ENCODE results near the gene NFKBIB.
"Not testable (repeated sequence)": the region's sequence is repeated elsewhere in the genome, so short reads cannot be mapped to it uniquely, and the experiment has no call there.

The NFKBIB gene

DNA sequence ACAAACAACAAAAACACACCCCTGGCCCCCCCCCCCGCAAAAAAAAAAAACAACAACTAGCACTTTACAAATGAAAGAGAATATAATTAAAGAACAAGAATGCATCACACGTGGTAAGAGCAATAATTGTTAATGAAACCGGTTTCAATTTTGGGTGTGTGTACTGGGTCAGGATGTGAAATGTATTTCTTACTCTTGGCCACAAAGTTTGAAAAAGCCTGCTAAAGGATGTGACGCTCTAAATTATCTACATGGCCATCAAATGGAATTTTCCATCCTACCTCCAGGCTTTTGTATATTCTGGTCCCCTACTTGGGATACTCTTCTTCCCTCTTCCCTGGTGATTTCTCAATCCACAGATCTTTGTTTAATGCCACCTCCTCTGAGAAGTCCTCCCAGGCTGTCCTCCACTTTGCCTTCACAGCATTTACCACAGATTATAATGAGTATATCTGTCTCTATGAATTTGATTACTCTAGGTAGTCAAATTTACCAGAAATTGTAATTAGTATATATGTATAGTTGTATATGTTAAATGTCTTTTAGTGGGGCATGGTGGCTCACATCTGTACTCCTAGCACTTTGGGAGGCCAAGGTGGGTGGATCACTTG, 28.7 kb downstream of the NFKBIB start:
- DNase-seq (ENCODE audit: low read depth, low spot score): no peak

DNA sequence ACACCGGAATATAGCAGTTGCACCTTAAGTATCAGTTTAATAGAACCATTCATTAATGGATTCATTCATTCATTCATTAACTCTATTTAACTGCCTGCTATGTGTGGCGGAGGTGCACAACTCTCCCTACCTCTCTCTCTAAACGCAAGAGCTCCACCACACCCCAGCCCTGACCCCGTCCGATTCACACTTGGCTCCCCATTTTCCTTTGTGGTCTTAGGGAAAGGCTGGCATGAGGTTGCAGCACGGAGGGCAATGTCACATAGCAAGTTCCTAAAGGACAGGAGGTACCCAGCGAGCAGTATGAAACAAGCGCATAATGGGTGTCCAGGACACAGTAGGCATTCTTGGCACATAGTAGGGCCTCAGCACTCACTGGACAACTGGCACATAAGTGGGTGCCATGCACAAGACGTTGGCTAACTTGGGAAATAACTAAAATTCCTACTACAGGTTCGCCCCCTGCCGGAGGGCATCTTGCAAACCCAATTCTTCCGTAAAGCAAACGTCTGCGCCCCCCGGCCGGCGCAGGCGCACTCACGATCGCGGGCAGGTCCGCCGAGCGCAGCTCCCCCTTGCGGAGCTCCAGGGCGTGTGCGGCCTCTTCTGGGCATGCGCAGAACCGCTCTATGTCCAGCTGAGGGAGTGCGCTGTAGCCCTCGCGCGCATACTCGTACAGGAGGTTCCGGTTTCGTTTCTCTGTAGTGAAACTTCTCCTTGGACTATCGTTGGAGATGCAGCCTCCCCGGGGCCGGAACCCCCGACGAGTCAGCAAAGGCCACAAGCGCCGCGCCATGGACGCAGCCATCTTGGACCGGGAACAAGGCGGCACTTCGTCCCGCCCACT, 30.4 kb downstream of the NFKBIB start, which contains the start of gene SARS2:
Gene SARS2, minus strand, starts transcription at position 835 of the 847 bp plus-strand sequence. Its CDS starts 27 bp downstream, at position 808.
- DNase-seq (ENCODE audit: low read depth, low spot score): peak; percentile 90

DNA sequence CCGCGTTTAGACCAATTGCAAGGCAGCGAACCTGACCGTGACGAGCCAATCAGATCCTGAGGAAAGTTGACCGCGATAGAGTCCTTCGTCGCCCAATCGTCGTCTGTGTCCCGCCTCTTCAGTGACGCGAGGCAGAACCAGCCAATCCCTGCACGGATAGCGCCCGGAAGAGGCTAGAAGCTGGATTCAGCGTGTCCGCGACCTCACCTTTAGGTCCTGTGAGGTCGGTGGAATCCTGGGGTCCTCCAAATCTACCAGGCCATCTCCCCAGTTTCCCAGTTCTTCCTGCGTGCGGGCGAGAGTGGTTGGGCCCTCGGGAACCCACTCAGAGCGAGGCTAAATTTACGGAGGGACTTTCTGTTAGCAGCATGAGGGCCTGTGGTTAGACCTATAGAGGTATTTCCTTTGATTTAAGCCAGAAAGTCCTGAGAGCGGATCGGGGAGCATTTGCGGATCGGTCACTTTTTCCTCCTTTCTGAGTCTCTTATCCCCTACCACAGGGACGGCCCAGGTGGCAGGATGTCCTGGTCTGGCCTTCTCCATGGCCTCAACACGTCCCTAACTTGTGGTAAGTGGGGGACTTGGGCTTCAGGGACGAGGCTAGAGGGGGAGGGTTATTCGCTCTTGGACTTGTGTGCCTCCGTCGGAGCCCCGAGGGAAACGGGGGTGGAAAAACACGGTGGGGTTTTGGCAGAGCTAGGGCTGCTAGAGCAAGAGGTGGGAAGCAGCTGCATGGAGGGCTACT, 31.2 kb downstream of the NFKBIB start, which contains the start of gene MRPS12:
Gene MRPS12, plus strand, starts transcription at position 169 of the 745 bp plus-strand sequence. Its CDS starts 351 bp downstream, at position 520.
- DNase-seq (ENCODE audit: low read depth, low spot score): peak; percentile 99

DNA sequence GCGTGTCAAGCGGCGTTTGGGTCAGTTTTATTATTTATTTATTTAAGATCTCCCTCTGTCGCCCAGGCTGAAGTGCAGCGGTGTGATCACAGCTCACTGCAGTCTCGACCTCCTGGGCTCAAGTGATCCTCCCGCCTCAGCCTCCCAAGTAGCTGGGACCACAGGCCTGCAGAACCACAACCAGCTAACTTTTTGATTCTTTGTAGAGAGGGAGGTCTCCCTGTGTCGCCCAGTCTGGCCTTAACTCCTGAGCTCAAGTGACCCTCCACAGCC, 31.7 kb downstream of the NFKBIB start:
- no peak for DNase-seq (ENCODE audit: low read depth, low spot score)

DNA sequence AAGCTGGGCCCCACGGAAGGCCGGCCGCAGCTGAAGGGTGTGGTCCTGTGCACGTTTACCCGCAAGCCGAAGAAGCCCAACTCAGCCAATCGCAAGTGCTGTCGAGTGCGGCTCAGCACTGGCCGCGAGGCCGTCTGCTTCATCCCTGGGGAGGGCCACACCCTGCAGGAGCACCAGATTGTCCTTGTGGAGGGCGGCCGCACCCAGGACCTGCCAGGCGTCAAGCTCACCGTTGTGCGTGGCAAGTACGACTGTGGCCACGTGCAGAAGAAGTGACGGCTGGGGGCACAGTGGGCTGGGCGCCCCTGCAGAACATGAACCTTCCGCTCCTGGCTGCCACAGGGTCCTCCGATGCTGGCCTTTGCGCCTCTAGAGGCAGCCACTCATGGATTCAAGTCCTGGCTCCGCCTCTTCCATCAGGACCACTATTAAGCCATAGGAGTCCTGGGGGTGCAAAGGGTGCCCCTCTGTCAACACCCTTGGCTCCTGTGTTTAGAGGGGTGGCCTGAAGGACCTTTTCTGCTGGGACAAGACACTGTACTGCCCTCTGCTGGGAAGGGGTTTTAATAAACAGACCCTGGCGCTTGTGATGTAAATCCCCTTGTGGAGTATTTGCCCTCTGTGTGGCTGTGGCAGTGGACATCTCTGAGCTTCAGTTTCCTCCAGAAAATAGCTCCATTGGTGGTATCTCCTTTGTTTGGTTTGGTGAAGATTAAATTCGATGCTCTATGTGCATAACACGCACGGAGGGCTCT, 32.8 kb downstream of the NFKBIB start:
- no peak for DNase-seq (ENCODE audit: low read depth, low spot score)

DNA sequence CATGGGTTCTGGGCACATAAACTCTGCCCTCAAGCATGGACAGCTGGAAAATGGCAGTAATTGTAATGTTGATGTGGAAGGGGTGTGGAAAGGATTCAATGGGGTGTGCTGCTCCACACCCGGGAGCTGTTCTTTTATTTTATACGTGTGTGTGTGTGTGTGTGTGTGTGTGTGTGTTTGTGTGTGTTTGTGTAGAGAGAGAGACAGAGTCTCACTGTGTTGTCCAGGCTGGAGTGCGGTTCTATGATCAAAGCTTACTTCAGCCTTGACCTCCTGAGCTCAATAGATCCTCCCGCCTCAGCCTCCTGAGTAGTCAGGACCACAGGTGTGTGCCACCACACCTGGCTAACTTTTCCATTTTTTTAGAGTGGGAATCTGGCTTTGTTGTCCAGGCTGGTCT, 33.8 kb downstream of the NFKBIB start:
- DNase-seq (ENCODE audit: low read depth, low spot score): no peak

DNA sequence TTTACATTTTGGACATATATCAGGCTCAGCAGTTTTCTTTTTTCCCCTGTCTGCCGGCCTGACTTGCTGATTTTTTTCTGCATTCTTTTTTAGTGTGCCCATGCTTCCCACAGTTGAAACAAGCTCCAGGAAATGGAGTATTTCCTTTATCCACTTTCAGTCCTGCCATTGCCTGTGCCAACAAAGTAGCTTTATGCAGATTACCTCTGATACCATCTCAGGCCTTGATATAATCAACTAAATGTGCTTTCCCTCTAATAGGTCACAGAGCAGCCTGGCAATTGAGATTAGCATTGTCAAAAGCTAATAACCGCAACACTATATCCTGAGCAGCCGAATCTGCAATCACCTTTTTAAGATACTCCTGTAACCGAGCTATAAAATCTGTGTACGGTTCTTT, 40.2 kb downstream of the NFKBIB start:
- no peak for DNase-seq (ENCODE audit: low read depth, low spot score)

DNA sequence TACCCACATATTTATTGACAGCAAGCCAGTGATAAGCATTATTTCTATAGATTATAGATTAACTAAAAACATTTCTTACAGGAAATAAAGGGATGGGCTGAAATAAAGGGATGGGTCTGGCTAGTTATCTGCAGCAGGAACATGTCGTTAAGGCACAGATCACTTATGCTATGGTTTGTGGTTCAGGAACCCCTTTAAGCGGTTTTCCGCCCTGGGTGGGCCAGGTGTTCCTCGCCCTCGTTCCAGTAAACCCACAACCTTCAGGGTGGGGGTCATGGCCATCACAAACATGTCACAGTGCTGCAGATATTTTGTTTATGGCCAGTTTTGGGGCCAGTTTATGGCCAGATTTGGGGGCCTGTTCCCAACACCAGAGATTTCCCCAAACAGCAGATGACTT, 41.7 kb downstream of the NFKBIB start:
- not testable (repeated sequence) for DNase-seq (ENCODE audit: low read depth, low spot score)

DNA sequence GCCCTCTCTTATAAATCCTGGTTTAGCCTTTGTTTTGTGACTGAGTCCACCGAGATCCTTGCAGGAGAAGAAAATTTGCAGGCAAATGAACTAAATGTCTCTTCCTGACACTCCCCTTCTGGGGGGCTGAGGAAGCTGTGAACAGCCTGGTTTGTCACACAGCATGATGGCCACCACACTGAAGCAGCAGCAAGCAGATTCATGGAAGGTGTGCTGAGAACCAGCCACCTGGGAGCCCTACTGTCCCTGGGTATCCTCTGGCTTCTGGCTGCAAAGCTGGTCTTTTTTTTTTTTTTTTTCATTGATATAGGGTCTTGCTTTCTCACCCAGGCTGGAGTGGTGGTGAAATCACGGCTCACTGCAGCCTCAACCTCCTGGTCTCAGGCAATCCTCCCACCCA, 42.2 kb downstream of the NFKBIB start:
- DNase-seq (ENCODE audit: low read depth, low spot score): no peak

DNA sequence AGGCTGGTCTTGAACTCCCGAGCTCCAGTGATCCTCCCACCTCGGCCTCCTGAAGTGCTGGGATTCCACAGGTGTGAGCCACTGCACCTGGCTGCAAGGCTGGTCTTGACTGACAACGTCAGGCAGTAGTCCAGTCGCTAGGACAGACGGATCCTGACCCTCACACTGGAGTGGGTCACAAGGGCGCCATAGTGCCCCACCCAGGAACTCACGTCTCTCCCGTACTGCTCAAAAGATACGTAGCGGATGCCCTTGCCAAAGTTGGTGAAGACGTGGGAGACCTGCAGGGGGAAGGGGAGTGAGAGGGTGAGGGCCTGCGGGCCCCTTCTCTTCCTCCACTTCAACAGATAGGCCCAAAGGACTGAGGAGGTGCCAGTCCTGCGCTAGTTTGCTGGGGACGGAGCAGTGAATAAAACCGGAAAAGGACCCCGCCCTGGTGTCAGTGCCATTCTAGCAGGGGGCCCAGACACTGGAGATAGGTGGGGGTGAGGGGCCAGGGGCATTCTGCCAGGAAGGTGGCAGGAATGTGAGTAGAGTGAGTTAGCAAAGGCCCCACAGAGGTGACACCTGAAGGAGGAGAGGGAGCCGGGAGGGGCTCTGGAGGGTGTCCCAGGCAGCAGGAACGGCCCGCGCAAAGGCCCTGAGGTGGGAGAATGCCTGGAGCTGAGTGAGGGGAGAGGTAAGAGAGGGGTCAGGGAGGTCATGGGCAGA, 42.9 kb downstream of the NFKBIB start:
- DNase-seq (ENCODE audit: low read depth, low spot score): no peak

DNA sequence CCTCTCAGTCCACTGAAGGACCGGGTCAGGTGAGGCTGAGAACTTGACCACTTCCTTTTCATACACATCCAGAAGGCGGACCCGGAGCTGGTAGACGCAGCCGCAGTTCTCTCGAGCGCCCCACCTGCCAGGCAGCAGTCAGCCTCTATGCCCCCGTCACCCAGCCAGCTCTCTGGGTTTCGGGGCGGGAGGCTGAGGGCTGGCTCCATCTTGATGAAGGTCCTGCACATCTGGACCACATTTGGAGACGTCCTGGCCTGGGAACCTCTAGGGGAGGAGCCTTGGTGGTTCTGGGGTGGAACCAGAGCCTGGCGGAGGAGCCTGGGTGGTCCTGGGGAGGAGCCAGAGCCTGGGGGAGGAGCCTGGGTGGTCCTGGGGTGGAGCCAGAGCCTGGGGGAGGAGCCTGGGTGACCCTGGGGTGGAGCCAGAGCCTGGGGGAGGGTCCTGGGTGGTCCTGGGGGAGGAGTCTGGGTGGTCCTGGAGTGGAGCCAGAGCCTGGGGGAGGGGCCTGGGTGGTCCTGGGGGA, 45.3 kb downstream of the NFKBIB start:
- no peak for DNase-seq (ENCODE audit: low read depth, low spot score)

DNA sequence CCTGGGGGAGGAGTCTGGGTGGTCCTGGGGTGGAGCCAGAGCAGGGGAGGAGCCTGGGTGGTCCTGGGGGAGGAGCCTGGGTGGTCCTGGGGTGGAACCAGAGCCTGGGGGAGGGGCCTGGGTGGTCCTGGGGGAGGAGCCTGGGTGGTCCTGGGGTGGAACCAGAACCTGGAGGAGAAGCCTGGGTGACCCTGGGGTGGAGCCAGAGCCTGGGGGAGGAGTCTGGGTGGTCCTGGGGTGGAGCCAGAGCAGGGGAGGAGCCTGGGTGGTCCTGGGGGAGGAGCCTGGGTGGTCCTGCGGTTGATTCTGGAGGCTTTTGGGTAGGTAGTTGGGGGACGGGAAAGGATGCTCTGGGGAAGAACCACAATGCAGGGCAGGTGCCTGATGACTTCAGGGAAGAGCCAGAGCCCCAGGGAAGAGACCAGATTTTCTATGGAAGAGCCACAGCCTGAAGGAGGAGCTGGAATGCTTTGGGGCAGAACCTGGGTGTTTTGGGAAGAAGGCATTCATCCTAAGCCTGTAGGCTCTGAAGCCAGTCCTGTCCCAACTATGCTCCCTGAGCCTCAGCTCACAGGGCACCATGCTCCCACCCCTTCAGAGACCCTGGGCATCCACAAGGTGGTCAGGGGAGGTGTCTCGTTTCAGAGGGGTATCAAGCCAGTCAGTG, 45.9 kb downstream of the NFKBIB start:
- no peak for DNase-seq (ENCODE audit: low read depth, low spot score)

DNA sequence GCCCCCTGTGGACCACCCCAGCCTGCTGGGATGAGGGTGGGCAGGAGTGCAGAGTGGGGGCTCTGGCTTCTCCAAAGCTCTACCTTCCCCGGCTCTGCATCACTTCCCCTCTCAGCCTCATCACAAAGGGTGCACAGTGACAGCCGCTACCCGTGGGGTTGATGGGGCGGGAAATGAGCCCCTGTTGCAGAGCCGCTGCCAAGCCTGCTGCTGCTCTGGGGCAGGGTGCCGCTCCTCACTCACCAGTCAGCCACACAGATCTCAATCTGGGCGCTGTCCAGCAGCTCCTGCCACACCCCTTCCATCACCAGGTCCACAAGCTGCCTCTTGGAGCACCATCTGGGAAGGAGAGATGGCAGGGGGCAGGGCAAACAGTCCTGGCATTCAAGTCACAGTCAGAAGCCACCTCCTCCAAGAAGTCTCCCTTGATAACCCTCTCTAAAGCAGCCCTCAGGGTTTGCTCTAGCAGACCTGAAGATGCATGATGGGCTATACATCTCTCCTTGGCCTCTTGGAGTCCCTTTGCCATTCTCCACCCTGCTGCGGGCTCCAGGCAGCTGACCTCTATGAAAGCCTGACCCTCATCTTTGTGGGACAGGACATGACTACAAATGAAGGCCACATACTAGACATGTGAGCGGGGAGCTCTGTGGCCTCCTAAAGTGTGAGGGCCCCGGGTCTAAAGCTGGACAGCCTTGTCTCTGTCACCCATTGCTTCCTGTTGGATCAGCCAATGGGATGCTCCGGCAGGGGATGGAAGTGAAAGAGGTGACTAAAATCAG, 46.7 kb downstream of the NFKBIB start:
- DNase-seq (ENCODE audit: low read depth, low spot score): no peak

DNA sequence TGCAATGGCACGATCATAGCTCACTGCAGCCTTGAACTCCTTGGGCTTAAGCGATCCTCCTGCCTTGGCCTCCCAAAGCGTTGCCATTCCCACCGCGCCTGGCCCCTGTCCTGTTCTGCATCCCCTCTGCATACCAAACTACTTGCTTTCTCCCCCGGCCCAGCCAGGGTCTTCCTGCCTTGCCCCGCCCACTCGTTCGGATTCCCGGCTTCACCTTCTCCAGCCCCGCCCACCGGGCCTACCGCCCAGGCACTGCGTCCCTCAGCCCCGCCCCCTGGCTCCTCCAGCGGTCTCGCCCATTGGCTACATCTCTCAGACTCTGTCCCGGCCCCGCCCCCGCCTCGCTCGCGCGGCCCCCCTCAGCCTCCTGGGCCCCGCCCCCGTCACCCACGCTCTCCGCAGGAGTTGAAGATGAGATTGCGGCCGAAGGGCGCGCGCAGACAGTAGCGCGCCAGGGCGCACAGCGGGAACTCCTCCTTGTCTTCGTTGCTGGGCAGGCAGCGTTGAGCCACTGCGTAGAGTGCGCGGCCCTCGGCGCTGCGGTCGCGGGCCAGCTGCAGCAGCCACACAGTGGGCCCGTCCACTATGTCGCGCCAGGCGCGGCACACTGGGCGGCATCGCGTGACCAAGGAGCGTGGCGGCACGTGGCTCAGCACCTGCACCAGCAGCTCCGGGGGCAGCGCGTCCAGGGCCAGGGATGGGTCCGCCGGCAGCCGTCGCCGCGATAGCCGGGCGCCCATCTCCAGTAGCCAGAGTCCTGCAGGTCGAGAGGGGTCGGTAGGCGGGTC, 50.0 kb downstream of the NFKBIB start:
- peak; percentile 37 for DNase-seq (ENCODE audit: low read depth, low spot score)

DNA sequence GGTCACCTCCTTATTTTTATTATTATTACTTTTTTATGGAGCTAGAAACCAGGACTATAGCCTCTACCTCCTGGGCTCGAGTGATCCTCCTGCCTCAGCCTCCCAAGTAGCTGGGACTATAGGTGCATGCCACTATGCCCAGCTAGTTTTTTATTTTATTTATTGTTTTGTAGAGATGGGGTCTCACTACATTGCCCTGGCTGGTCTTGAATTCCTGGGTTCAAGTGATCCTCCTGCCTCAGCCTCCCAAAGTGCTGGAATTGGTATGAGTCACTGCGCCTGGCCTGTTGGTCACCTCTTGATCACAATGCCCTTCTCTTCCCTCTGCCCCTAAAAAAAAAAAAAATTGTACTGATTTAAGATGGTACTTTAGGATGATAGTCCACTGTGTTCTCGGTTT, 51.4 kb downstream of the NFKBIB start:
- no peak for DNase-seq (ENCODE audit: low read depth, low spot score)

DNA sequence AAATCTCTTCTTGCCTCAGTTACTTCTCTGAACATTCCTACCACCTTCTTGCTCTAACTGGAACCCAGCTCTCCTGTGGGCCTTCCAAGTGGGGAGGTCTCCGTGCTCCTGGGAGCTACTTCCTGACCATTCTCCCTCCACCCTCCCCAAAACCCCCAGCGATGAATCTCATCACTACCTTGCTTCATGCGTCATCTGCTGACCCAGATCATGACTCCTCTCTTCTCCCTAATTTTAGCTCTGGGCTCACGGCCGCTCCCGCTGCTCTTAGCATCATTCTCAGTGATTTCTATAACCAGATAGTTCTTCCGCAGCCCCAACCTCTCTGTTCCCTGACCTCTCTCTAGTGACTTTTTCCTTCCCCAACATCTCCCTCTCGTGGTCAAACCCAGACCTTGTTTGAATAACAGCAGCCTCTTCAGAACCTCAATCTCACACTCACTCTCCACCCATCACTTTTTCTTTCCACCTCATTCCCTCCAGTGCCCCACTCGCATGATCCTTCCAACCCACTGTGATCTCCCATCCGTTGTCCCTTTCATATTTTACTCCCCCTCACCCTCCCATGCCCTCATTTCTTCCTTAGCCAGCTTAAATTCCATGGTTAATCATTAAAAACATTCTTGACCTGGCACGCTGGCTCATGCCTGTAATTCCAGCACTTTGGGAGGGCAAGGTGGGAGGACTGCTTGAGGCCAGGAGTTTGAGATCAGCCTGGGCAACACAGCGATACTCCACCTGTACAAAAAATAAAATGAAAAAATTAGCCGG, 52.8 kb downstream of the NFKBIB start:
- DNase-seq (ENCODE audit: low read depth, low spot score): no peak

DNA sequence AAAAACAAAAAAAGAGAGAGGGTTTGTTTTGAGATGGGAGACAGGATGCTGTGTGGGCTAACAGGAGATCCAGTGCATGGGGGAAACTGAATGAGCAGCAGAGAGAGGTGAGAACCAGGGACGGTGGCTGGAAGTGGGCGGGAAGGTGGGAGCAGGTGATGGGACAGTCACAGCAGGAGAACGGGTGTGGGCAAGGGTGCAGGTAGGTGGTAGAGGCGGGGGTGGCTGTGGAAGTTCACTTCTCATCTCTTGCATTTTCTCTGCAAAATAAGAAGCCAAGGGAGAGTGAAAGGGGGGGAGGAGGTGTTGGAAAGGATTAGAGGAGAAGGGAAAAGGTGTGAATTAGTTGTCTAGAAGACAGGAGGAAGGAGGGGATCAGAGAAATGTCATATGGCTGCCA, 53.9 kb downstream of the NFKBIB start:
- no peak for DNase-seq (ENCODE audit: low read depth, low spot score)

DNA sequence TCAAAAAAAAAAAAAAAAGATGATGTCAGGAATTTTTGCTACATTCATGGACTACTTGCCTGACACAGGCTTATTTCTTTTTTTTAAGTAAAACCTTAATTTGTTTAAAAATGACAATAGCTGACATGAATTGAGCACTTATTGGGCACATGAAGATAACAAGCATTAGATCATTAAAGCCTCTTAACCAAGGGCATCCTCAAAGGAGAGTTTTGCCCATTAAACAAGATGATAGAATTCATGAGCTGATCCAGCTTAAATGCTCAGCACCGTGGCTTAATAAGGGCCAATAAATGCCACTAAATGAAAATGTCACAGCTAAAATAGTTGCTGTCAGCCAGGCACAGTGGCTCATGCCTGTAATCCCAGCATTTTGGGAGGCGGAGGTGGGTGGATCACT, 56.5 kb downstream of the NFKBIB start:
- DNase-seq (ENCODE audit: low read depth, low spot score): no peak

All from smooth muscle cell of the brain vasculature (primary cell).